SIG-M5 (cell line): ENCODE results near the gene RRH.
"Not testable (repeated sequence)": the region's sequence is repeated elsewhere in the genome, so short reads cannot be mapped to it uniquely, and the experiment has no call there.

Experiments used
- DNase-seq: peaks from one replicate; lab custom pipeline; 2025; lab: John Stamatoyannopoulos, UW

Gene RRH

GRCh38 chr4:109846395-109847098 lies 18.8 kb downstream of the RRH start:
- no peak for DNase-seq

GRCh38 chr4:109847896-109848442 lies 20.2 kb downstream of the RRH start, which contains the start of gene LRIT3:
Gene LRIT3 (plus strand): TSS chr4:109848107. CDS start chr4:109848202, 95 bp downstream.
- no peak for DNase-seq

GRCh38 chr4:109848501-109848900 lies 20.7 kb downstream of the RRH start:
- DNase-seq, result no peak

- no peak for DNase-seq
Measured at GRCh38 chr4:109850601-109851000, 22.8 kb downstream of the RRH start.

GRCh38 chr4:109859426-109860300 lies 31.9 kb downstream of the RRH start:
- not testable (repeated sequence) for DNase-seq

GRCh38 chr4:109861271-109861670 lies 33.5 kb downstream of the RRH start:
- DNase-seq, result no peak

GRCh38 chr4:109861916-109862511 lies 34.2 kb downstream of the RRH start:
- no peak for DNase-seq

GRCh38 chr4:109864134-109864533 lies 36.4 kb downstream of the RRH start:
- no peak for DNase-seq

GRCh38 chr4:109870061-109870460 lies 42.3 kb downstream of the RRH start:
- DNase-seq, result no peak

GRCh38 chr4:109872065-109872464 lies 44.3 kb downstream of the RRH start:
- no peak for DNase-seq

- DNase-seq, result no peak
Measured at GRCh38 chr4:109872950-109873656, 45.3 kb downstream of the RRH start.

GRCh38 chr4:109873791-109874514 lies 46.2 kb downstream of the RRH start:
- no peak for DNase-seq

GRCh38 chr4:109875106-109875505 lies 47.3 kb downstream of the RRH start:
- DNase-seq, result no peak

GRCh38 chr4:109875553-109875952 lies 47.8 kb downstream of the RRH start:
- not testable (repeated sequence) for DNase-seq

GRCh38 chr4:109876634-109877265 lies 49.0 kb downstream of the RRH start:
- no peak for DNase-seq

GRCh38 chr4:109877400-109877799 lies 49.6 kb downstream of the RRH start:
- DNase-seq, result no peak

GRCh38 chr4:109878355-109878754 lies 50.6 kb downstream of the RRH start:
- DNase-seq, result no peak

- no peak for DNase-seq
Measured at GRCh38 chr4:109879081-109879480, 51.3 kb downstream of the RRH start.

GRCh38 chr4:109879636-109880314 lies 52.0 kb downstream of the RRH start:
- DNase-seq, result no peak

- DNase-seq, result no peak
Measured at GRCh38 chr4:109886303-109886702, 58.5 kb downstream of the RRH start.
